CD4-positive, alpha-beta T cell treated with Interleukin-4 for 1 hour (primary cell): ENCODE measurements around the gene VPS52.

Source experiments
- DNase-seq, 2 donors: peaks; one replicate each; pipeline ENCODE4 v3.0.0-alpha.2; 2020 to 2022

The VPS52 gene

GRCh38 chr6:33208091-33208967, 63.3 kb downstream of the VPS52 start, which contains the start of gene RING1:
RING1 (plus strand) TSS chr6:33208500; CDS start chr6:33208823, 323 bp downstream.
- peak; percentile 87 to 88 for DNase-seq

- peak in 1 of 2 donors; percentile 28 for DNase-seq
Measured at GRCh38 chr6:33207552-33208090, 64.1 kb downstream of the VPS52 start.

GRCh38 chr6:33206864-33207551, 64.7 kb downstream of the VPS52 start:
- DNase-seq: no peak

GRCh38 chr6:33206027-33206863, 65.4 kb downstream of the VPS52 start:
- DNase-seq: no peak

GRCh38 chr6:33205191-33206026, 66.3 kb downstream of the VPS52 start:
- DNase-seq: no peak

GRCh38 chr6:33204415-33205190, 67.1 kb downstream of the VPS52 start, which contains the start of gene HSD17B8:
HSD17B8 (plus strand) TSS chr6:33204655; CDS start chr6:33204669, 14 bp downstream.
- DNase-seq: peak; percentile 92 to 93

- DNase-seq: no peak
Measured at GRCh38 chr6:33204165-33204414, 67.6 kb downstream of the VPS52 start.

- no peak for DNase-seq
Measured at GRCh38 chr6:33203443-33204164, 68.1 kb downstream of the VPS52 start.

- no peak for DNase-seq
Measured at GRCh38 chr6:33202799-33203198, 68.9 kb downstream of the VPS52 start.

GRCh38 chr6:33201935-33202334, 69.7 kb downstream of the VPS52 start:
- no peak for DNase-seq

- no peak for DNase-seq
Measured at GRCh38 chr6:33201147-33201545, 70.5 kb downstream of the VPS52 start.
